IMR-90 (cell line): ENCODE data around the gene ZBTB45. TPM values are rescaled to one million over a fixed set of nuclear protein-coding genes. Genes with fewer than 3 reads are reported as not detected.
A peak's percentile ranks its signal among the peaks of the same experiment; 100 is the strongest.

Source experiments
- ATAC-seq: fragments of 200-7000 bp; cut with Tn5 transposase; 2 replicates; pipeline ENCODE4 v1.9.1; 2020; ENCODE audit warnings: low read depth, mild to moderate bottlenecking, moderate library complexity
- BruUV-seq: library from RNA; stranded (reverse); fragments of 400-500 nt; replicated peaks from 2 replicates; lab custom pipeline; 2021; lab: Mats Ljungman, UMichigan
- CTCF ChIA-PET: fragments of 300-600 bp; formaldehyde crosslinking; extraction: SDS; loops from one replicate; lab custom pipeline; 2021; ENCODE audit warnings: antibody characterized with exemption; lab: Yijun Ruan, JAX
- POLR2A ChIA-PET: fragments of 300-600 bp; sonication (Branson Sonifier 250); formaldehyde crosslinking; loops from one replicate; lab custom pipeline; 2022; ENCODE audit warnings: antibody characterized with exemption; ENCODE audit not compliant: unreplicated experiment; lab: Charles Lee
- DNase-seq: peaks from one replicate; pipeline ENCODE4 v3.0.0; 2013
- H2AFZ ChIP-seq: replicated peaks from 2 replicates; pipeline ENCODE3; 2013; ENCODE audit warnings: low read length, mild to moderate bottlenecking; ENCODE audit not compliant: poor library complexity
- H2AK5ac ChIP-seq: 2 replicates; pipeline ENCODE4 v1.6.1; 2013; ENCODE audit warnings: low read depth, low read length, inconsistent platforms
- H2AK9ac ChIP-seq: replicated peaks from 2 replicates; pipeline ENCODE3; 2013; ENCODE audit warnings: mild to moderate bottlenecking, low read depth, low read length, moderate library complexity; ENCODE audit not compliant: poor library complexity
- H2BK120ac ChIP-seq: 2 replicates; pipeline ENCODE4 v1.6.1; 2013; ENCODE audit warnings: low read depth, low read length, inconsistent platforms
- H2BK15ac ChIP-seq: 3 replicates; pipeline ENCODE4 v1.6.1; 2013; ENCODE audit warnings: low read depth, low read length, inconsistent platforms
- H2BK20ac ChIP-seq: 2 replicates; pipeline ENCODE4 v1.6.1; 2013; ENCODE audit warnings: low read depth, mild to moderate bottlenecking, inconsistent platforms, low read length, moderate library complexity
- H2BK5ac ChIP-seq: 2 replicates; pipeline ENCODE4 v1.6.1; 2013; ENCODE audit warnings: mild to moderate bottlenecking, low read depth, low read length, inconsistent platforms; ENCODE audit not compliant: poor library complexity, severe bottlenecking
- H3K14ac ChIP-seq: replicated peaks from 2 replicates; pipeline ENCODE4 v1.6.1; 2013; ENCODE audit warnings: low read depth, low read length, inconsistent platforms
- H3K18ac ChIP-seq: 2 replicates; pipeline ENCODE4 v1.6.1; 2013; ENCODE audit warnings: low read depth, low read length, control low read depth
- H3K23ac ChIP-seq: 2 replicates; pipeline ENCODE4 v1.6.1; 2013; ENCODE audit warnings: low read depth, low read length, inconsistent platforms
- H3K27ac ChIP-seq: 2 replicates; pipeline ENCODE4 v1.5.1; 2013; ENCODE audit warnings: mild to moderate bottlenecking, control low read depth, low read length; ENCODE audit not compliant: insufficient read depth
- H3K27me3 ChIP-seq: 2 replicates; pipeline ENCODE4 v1.6.1; 2013; ENCODE audit warnings: low read length; ENCODE audit not compliant: control insufficient read depth, insufficient read depth
- H3K36me3 ChIP-seq: 2 replicates; pipeline ENCODE4 v1.6.1; 2013; ENCODE audit warnings: low read length, mixed read lengths; ENCODE audit not compliant: control insufficient read depth, insufficient read depth
- H3K4ac ChIP-seq: 2 replicates; pipeline ENCODE4 v1.6.1; 2013; ENCODE audit warnings: low read depth, low read length, inconsistent platforms
- H3K4me1 ChIP-seq: 2 replicates; pipeline ENCODE4 v1.6.1; 2013; ENCODE audit warnings: low read length, mixed read lengths; ENCODE audit not compliant: control insufficient read depth, insufficient read depth
- H3K4me2 ChIP-seq: 2 replicates; pipeline ENCODE4 v1.6.1; 2013; ENCODE audit warnings: low read depth, mild to moderate bottlenecking, control low read depth, low read length, moderate library complexity
- H3K4me3 ChIP-seq: 2 replicates; pipeline ENCODE4 v1.5.1; 2013; ENCODE audit warnings: low read depth, mild to moderate bottlenecking, control low read depth, low read length, moderate library complexity; ENCODE audit not compliant: insufficient read depth
- H3K56ac ChIP-seq: 2 replicates; pipeline ENCODE4 v1.6.1; 2013; ENCODE audit warnings: low read length, inconsistent platforms; ENCODE audit not compliant: insufficient read depth; ENCODE audit errors: extremely low read depth
- H3K79me1 ChIP-seq, 2 experiments: 2 replicates each; pipeline ENCODE4 v1.6.1; 2013; ENCODE audit warnings: low read length in 2 of 2, inconsistent platforms in 1 of 2, low read depth in 1 of 2
- H3K9ac ChIP-seq: 2 replicates; pipeline ENCODE4 v1.6.1; 2013; ENCODE audit warnings: low read depth, low read length, control low read depth
- H3K9me1 ChIP-seq: 2 replicates; pipeline ENCODE4 v1.6.1; 2013; ENCODE audit warnings: low read length, inconsistent platforms; ENCODE audit not compliant: insufficient read depth
- H3K9me3 ChIP-seq: 2 replicates; pipeline ENCODE4 v1.6.1; 2013; ENCODE audit warnings: low read length; ENCODE audit not compliant: control insufficient read depth, insufficient read depth
- H4K20me1 ChIP-seq: 2 replicates; pipeline ENCODE4 v1.6.1; 2013; ENCODE audit warnings: low read length, inconsistent platforms; ENCODE audit not compliant: insufficient read depth
- H4K5ac ChIP-seq: 2 replicates; pipeline ENCODE4 v1.6.1; 2013; ENCODE audit warnings: mild to moderate bottlenecking, low read depth, low read length, control low read depth
- H4K8ac ChIP-seq, 2 experiments: 2 replicates each; pipeline ENCODE4 v1.6.1; 2013; ENCODE audit warnings: low read depth in 2 of 2, low read length in 2 of 2, control low read depth in 1 of 2, inconsistent platforms in 1 of 2
- H4K91ac ChIP-seq: 2 replicates; pipeline ENCODE4 v1.6.1; 2013; ENCODE audit warnings: low read depth, low read length, inconsistent platforms; ENCODE audit not compliant: insufficient read depth
- CHD1 ChIP-seq: IDR thresholded peaks from 2 replicates; pipeline ENCODE4 v1.6.1; 2012; ENCODE audit warnings: low read depth, low read length, improper control_type of control experiment
- FOS ChIP-seq: fragments of 150-350 bp; IDR thresholded peaks from 2 replicates; pipeline ENCODE4 v1.6.1; 2016; ENCODE audit warnings: low read depth, low read length
- MAZ ChIP-seq: IDR thresholded peaks from 2 replicates; pipeline ENCODE4 v1.6.1; 2012; ENCODE audit warnings: low read depth, mild to moderate bottlenecking, low read length, improper control_type of control experiment, moderate library complexity, borderline replicate concordance
- NFE2L2 ChIP-seq: fragments of 150-350 bp; IDR thresholded peaks from 2 replicates; pipeline ENCODE4 v1.6.1; 2016; ENCODE audit warnings: low read depth, mild to moderate bottlenecking, low read length
- POLR2A ChIP-seq: IDR thresholded peaks from 2 replicates; pipeline ENCODE4 v1.6.1; 2012; ENCODE audit warnings: mild to moderate bottlenecking, low read depth, low read length
- RFX5 ChIP-seq: IDR thresholded peaks from 2 replicates; pipeline ENCODE4 v1.8.0; 2012; ENCODE audit warnings: low read depth, mild to moderate bottlenecking, low read length, moderate library complexity
- SMC3 ChIP-seq: fragments of 150-350 bp; IDR thresholded peaks from 2 replicates; pipeline ENCODE4 v1.6.1; 2016; ENCODE audit warnings: low read depth, mild to moderate bottlenecking, antibody characterized with exemption, low read length, moderate library complexity
- WGBS, 2 experiments: methylation state at CpG; one replicate each; pipeline versions ENCODE4 v1.1.5 to v1.1.7; 2013; ENCODE audit warnings: missing lambda C conversion rate in 2 of 2; ENCODE audit not compliant: insufficient read length in 1 of 2; ENCODE audit errors: extremely low coverage in 2 of 2; 5-methylcytosine and 5-hydroxymethylcytosine counted together
- dilution Hi-C: fragments of 300-500 bp; cut with HindIII; formaldehyde crosslinking; loops from one replicate; pipeline ENCODE4 v1.14.3; 2018; ENCODE audit warnings: low sequenced_read_pairs; ENCODE audit not compliant: unreplicated experiment
- in situ Hi-C: fragments of 300-500 bp; cut with MboI; formaldehyde crosslinking; loops from 3 replicates; pipeline ENCODE4 v1.14.3; 2019; ENCODE audit warnings: low sequenced_read_pairs, inconsistent platforms, mixed read lengths
- intact Hi-C: fragments of 100-400 bp; cut with micrococcal nuclease; formaldehyde crosslinking; loops from 2 replicates; pipeline ENCODE4 v1.10.0; 2022
- polyA plus RNA-seq, 3 experiments: library from polyadenylated mRNA; depleted of rRNA; stranded (reverse); fragments of >200 nt; gene quantifications; 2 replicates each; pipeline ENCODE4 v1.2.3, GENCODE V29; 2012; ENCODE audit warnings: low replicate concordance in 1 of 3
- total RNA-seq: library from RNA; depleted of rRNA; stranded (reverse); fragments of >200 nt; gene quantifications from 2 replicates; pipeline ENCODE4 v1.2.3, GENCODE V29; 2012
- TF ChIP-seq, protein P1 (sequence below): fragments of 150-350 bp; IDR thresholded peaks from 2 replicates; pipeline ENCODE4 v1.6.1; 2017; ENCODE audit warnings: mild to moderate bottlenecking, antibody characterized with exemption, low read length, low read depth
- TF ChIP-seq, protein P2 (sequence below): conservative IDR thresholded peaks from 2 replicates; pipeline ENCODE4 v1.5.1; 2012; ENCODE audit warnings: mild to moderate bottlenecking, low read depth, low read length, improper control_type of control experiment

The ZBTB45 gene
- total and polyA plus RNA-seq, 2 of the 4 experiments (the other 2 are of a cell fraction) = 1.4 to 9.7 TPM

GRCh38 chr19:58538257-58539168 lies 18.9 kb upstream of the ZBTB45 start:
- Histone ChIP-seq H3K9ac (no peak overlapping the region), H2BK120ac (no peak overlapping the region), H4K20me1 (no peaks in the 10 kb centered on the region), H4K5ac (no peak overlapping the region), H3K27me3 (peaks cover 39% of the 10 kb centered on the region), H2AK5ac (no peak overlapping the region), H3K56ac (no peak overlapping the region), H3K18ac (no peak overlapping the region), H2AFZ (peak overlapping the region; percentile 75), H3K9me3 (no peaks in the 10 kb centered on the region), H2BK20ac (no peak overlapping the region), H3K4ac (no peak overlapping the region), H3K14ac (no peak overlapping the region), H3K79me1 (no peaks in the 10 kb centered on the region; a peak in 1 of 4 replicates), H3K9me1 (0 out of 2 replicates have a peak, but pooled peaks cover 2% of the 10 kb centered on the region), H3K36me3 (no peaks in the 10 kb centered on the region), H2BK5ac (no peak overlapping the region), H3K27ac (no peak overlapping the region), H4K91ac (no peak overlapping the region), H3K4me1 (no peaks in the 10 kb centered on the region), H4K8ac (0 out of 4 replicates have a peak overlapping the region, but pooled peaks of 1 of the 2 experiments have one; percentile 50), H3K4me3 (0 out of 2 replicates have a peak overlapping the region, but pooled peaks have one; percentile 4), H3K4me2 (peak overlapping the region; percentile 16; the same call in 1 of the 2 replicates), H3K23ac (no peak overlapping the region), H2BK15ac (no peak overlapping the region), H2AK9ac (no peak overlapping the region)
- no peak for DNase-seq
- BruUV-seq = no TSS peak
- in situ Hi-C loops = no loop called here
- ChIA-PET POLR2A (no interaction called here), CTCF (no interaction called here)
- dilution Hi-C loops = no loop called here
- intact Hi-C loops = no loop called here
- TF ChIP-seq RFX5 (no peak), MAZ (no peak), POLR2A (no peak), CHD1 (no peak), FOS (no peak), SMC3 (no peak), NFE2L2 (no peak)
- TF ChIP-seq, protein P1, sequence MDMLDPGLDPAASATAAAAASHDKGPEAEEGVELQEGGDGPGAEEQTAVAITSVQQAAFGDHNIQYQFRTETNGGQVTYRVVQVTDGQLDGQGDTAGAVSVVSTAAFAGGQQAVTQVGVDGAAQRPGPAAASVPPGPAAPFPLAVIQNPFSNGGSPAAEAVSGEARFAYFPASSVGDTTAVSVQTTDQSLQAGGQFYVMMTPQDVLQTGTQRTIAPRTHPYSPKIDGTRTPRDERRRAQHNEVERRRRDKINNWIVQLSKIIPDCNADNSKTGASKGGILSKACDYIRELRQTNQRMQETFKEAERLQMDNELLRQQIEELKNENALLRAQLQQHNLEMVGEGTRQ = no peak
- TF ChIP-seq, protein P2, sequence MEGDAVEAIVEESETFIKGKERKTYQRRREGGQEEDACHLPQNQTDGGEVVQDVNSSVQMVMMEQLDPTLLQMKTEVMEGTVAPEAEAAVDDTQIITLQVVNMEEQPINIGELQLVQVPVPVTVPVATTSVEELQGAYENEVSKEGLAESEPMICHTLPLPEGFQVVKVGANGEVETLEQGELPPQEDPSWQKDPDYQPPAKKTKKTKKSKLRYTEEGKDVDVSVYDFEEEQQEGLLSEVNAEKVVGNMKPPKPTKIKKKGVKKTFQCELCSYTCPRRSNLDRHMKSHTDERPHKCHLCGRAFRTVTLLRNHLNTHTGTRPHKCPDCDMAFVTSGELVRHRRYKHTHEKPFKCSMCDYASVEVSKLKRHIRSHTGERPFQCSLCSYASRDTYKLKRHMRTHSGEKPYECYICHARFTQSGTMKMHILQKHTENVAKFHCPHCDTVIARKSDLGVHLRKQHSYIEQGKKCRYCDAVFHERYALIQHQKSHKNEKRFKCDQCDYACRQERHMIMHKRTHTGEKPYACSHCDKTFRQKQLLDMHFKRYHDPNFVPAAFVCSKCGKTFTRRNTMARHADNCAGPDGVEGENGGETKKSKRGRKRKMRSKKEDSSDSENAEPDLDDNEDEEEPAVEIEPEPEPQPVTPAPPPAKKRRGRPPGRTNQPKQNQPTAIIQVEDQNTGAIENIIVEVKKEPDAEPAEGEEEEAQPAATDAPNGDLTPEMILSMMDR = no peak
- WGBS, 2 experiments = 4% methylated on average over 36 of the region's 55 CpGs; no CpG with 5 or more reads in 1 of the 2 experiments
- peak; percentile 35 for ATAC-seq
